GM18526 (cell line): ENCODE data around the gene SULT2B1.

Experiments used
- POLR2A ChIP-seq: IDR thresholded peaks from 3 replicates; pipeline ENCODE4 v1.6.1; 2011; ENCODE audit not compliant: insufficient read length; ENCODE audit errors: extremely low read depth

SULT2B1 gene

DNA sequence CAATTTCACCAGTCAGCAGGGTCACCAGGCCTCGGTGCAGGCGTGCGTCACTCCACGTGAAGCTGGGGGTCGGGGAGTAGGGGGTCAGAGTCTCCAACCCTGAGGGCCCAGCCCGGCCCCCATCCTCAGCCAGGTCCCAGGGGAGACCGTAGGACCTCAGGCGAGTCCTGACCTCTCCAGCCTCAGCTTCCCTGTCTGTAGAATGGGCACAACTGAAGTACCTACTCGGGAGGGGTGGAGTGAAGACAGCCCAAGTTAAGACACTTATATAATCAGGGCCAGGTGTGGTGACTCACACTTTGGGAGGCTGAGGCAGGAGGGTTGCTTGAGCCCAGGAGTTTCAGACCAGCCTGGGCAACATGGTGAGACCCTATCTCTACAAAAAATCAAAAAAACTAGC lies 51.9 kb downstream of the SULT2B1 start:
- no peak for TF ChIP-seq POLR2A

- no peak for TF ChIP-seq POLR2A
These were observed 54.7 kb downstream of the SULT2B1 start, which contains the start of gene SPACA4 for GRCh38 chr19:48606463-48607358. TSS of gene SPACA4 (plus strand) at chr19:48606742. CDS start at chr19:48606979, 237 bp downstream.

DNA sequence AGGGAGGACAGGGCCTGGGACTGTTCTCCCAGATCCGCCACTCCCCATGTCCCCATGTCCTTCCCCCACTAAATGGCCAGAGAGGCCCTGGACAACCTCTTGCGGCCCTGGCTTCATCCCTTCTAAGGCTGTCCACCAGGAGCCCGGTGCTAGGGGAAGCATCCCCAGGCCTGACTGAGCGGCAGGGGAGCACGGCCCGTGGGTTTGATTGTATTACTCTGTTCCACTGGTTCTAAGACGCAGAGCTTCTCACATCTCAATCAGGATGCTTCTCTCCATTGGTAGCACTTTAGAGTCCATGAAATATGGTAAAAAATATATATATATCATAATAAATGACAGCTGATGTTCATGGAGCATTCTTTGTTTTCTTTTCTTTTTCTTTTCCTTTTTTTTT lies 55.4 kb downstream of the SULT2B1 start:
- no peak for TF ChIP-seq POLR2A

DNA sequence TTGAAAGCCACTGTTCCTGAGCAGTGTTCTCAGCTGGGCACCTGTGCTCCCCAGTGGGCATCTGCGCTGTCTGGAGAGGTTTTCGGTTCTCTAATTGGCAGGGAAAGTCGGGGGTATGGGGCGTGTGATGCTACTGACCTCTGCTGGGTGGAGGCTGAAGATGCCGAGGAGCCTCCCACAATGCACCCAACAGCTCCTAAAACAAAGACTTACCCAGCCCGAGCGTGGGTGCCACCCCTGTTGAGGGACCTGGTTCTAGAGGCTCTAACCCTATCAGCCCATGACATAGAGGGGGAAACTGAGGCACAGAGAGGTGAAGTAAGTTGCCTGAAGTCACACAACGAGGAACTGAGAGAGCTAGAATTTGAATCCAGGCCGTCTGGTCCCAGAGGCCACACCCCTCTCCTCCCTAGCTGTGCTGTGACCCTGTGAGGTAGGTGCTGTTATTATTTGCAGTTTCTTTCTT lies 56.9 kb downstream of the SULT2B1 start:
- TF ChIP-seq POLR2A = no peak

DNA sequence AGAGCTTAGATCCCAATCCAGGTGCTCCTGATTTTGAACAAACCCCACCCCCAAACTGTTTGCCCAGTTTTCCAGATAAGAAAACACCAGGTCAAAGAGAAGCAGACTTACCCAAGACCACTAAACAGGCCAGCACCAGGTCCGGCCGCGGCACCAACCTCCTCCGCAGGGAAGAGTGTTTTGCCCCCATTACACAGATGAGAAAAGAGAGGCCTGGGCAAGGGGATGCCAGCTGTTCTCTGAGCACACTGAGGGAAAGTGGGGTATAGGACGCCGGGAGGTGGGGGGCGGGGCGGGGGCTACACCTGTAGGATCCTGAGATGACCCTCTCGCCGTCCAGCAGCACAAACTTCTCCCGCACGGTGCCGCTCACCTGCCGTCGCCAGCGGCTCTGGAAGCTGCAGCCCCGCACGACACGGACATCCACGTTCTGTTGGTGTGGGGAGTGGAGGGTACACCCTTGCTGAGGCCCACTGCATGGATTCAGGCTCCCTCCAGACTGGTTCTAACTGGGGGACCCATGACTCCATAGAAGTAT lies 57.7 kb downstream of the SULT2B1 start:
- no peak for TF ChIP-seq POLR2A

DNA sequence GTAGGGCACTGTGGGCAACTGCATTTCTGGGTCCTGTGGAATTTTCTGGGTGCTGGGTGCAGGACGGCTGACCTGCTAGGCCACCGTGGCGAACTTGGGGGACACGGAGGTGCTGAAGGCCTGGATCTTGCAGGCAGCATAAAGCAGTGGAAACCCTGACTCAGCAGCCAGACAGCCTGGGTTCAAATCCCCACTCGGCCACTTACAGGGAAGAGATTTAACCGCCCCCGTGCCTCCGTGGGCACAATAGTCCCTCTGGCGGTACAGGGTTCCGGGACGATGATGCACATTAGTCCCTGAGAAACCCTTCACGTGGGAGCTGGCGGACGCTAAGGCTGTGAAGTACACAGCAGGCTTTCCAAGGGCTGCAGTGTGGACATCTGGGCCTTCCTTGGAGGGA lies 59.9 kb downstream of the SULT2B1 start:
- TF ChIP-seq POLR2A = no peak

DNA sequence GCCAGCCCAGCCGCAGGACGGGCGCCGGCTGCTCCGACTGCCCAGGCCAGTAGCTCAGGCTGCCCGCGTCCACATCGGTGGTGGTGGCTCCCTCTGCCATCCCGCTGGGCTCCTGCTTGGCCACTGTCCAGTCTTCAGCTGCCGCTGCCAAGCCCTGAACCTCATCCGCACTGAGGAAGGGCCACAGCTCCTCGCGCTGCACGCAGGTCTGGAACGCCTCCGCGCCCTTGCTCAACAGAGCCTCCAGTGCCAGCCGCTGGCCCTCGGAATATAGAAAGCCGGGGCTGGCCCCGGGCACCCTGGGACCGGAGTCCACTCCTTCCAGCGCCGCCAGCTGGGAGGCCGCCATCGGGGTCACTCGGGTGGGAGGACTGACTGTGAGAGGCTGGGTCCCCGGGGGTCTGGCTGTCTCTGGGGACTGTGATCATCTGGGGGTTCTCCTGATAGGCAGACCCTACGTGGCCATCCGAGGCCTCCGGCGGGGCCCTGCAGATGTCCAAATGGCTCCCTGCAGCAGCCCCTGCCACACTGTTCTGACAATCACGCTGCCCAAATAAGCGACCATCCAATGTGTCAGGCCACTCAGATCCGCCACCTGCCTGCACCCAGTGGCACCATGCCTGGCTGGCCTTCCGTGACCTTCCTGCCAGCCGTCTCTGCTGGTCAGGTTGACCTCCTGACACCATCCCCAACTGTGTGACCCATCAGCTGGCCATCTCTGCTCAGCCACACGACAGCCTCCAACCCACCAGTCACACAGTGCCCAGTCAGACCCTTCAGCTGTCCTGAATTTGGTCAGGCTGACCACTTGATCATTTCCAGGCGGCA lies 61.3 kb downstream of the SULT2B1 start:
- peak; percentile 29 for TF ChIP-seq POLR2A

GRCh38 chr19:48613852-48614435 lies 62.0 kb downstream of the SULT2B1 start:
- no peak for TF ChIP-seq POLR2A

DNA sequence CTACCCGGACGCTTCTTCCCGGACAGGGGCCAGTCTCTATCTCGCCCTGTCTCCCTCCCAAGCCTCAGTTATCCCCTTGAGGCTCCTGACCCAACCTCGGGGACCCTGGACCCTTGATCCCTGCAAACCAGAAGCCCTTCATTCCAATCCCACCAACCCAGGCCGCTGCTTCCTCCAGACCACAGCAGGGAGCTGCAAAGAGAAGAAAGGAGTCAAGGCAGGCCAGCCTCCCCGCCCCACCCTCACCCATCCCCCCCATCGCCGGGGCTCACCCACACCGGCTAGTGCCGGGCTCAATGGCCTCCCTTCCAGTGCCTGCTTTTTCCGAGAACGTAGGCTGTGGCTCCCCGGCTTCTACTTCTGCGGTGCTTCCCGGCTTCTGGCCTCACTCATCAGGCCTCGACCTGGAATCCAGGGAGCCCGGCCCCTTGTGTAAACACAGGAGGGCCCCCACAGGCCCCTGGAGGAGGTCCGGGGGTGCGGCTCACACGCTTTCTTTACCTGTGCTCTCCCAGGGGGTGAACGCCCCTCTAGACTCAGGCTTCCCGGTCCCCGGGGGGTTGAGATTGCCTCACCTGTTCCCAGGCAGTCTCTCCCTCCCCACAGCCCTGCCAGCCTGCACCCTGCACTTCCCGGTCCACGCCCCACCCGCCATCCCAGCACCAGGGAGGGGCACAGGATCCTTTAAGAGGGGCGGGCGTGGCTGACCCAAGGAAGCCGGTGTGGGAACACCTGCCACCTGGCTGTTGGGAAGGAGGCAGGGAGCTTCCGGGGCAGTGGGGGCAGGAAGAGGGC lies 62.7 kb downstream of the SULT2B1 start, which contains the start of gene FAM83E:
Gene FAM83E (minus strand): TSS at position 641 of the 795 bp plus-strand sequence. CDS start 1,704 bp downstream, outside the sequence.
- TF ChIP-seq POLR2A = peak; percentile 43

DNA sequence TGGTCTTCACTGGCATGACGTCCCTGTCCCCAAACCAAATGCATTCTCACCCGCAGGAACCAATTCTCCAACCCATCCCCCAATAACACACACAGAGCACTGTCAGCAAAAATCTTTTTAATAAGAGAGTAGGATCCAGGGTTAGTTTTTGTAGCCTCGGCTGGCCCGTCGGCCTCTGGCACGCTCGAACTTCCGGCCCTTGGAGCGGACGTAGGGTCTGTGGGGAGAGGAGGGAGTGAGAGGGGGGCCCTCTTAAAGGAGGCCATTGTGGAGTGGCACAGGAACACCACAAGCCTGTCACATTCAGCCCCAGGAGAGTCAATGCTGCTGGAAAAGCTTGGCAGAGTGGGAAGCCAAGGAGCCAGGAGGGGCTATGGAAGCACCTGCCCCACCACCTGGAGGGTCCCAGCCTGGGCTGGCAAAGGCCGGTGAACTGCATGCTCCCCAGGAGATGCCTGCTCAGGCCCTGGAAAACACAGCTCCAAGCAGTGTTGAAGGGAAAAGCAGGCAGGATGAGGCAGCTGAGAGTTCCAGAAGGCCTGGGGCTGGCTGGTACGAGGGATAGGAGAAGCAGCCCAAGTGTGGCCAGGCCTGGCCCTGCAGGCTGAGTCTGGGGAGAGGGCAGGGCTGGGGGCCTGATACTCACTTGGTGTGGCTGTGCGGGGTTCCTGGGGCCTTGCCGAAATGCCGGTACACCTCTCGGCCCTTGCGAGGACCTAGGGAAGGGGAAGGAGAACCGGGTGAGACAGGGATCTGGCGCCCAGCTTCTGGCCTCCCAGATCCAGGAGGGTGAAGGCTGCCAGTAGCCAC lies 63.5 kb downstream of the SULT2B1 start:
- no peak for TF ChIP-seq POLR2A

GRCh38 chr19:48616041-48616436 lies 64.1 kb downstream of the SULT2B1 start:
- no peak for TF ChIP-seq POLR2A

- no peak for TF ChIP-seq POLR2A
These were observed 64.6 kb downstream of the SULT2B1 start for GRCh38 chr19:48616491-48617056.
